Measurements from ENCODE around the gene PLPPR1.
"Not testable (repeated sequence)": the region's sequence is repeated elsewhere in the genome, so short reads cannot be mapped to it uniquely, and the experiment has no call there.

Gene PLPPR1

GRCh38 chr9:101028346-101029314 is at the start of gene PLPPR1:
Gene PLPPR1, plus strand, starts transcription at chr9:101028727.
- DNase-seq (ENCODE audit: low read depth), result no peak

- DNase-seq (ENCODE audit: low read depth), result no peak
These were observed 38.8 kb upstream of the PLPPR1 start for GRCh38 chr9:100989731-100990130.

- DNase-seq (ENCODE audit: low read depth), result no peak
These were observed 37.7 kb upstream of the PLPPR1 start for GRCh38 chr9:100990605-100991381.

GRCh38 chr9:100992632-100993031 is 35.9 kb upstream of the PLPPR1 start:
- no peak for DNase-seq (ENCODE audit: low read depth)

GRCh38 chr9:100999906-101000544 is 28.5 kb upstream of the PLPPR1 start:
- DNase-seq (ENCODE audit: low read depth), result no peak

- DNase-seq (ENCODE audit: low read depth), result no peak
These were observed 23.3 kb upstream of the PLPPR1 start for GRCh38 chr9:101005246-101005645.

GRCh38 chr9:101014566-101014965 is 14.0 kb upstream of the PLPPR1 start:
- DNase-seq (ENCODE audit: low read depth), result no peak

GRCh38 chr9:101018467-101018866 is 10.1 kb upstream of the PLPPR1 start:
- no peak for DNase-seq (ENCODE audit: low read depth)

- DNase-seq (ENCODE audit: low read depth), result no peak
These were observed 5.8 kb upstream of the PLPPR1 start for GRCh38 chr9:101022704-101023103.

GRCh38 chr9:101025940-101026339 is 2.6 kb upstream of the PLPPR1 start:
- no peak for DNase-seq (ENCODE audit: low read depth)

GRCh38 chr9:101026824-101027223 is 1.7 kb upstream of the PLPPR1 start:
- no peak for DNase-seq (ENCODE audit: low read depth)

- DNase-seq (ENCODE audit: low read depth), result no peak
These were observed 1.3 kb upstream of the PLPPR1 start for GRCh38 chr9:101027236-101027635.

- DNase-seq (ENCODE audit: low read depth), result no peak
These were observed 688 bp upstream of the PLPPR1 start for GRCh38 chr9:101027733-101028345.

GRCh38 chr9:101029315-101030085 is 973 bp downstream of the PLPPR1 start:
- no peak for DNase-seq (ENCODE audit: low read depth)

GRCh38 chr9:101030086-101030391 is 1.5 kb downstream of the PLPPR1 start:
- no peak for DNase-seq (ENCODE audit: low read depth)

GRCh38 chr9:101032426-101032825 is 3.9 kb downstream of the PLPPR1 start:
- DNase-seq (ENCODE audit: low read depth), result no peak

- no peak for DNase-seq (ENCODE audit: low read depth)
These were observed 5.7 kb downstream of the PLPPR1 start for GRCh38 chr9:101034222-101034621.

GRCh38 chr9:101035098-101035497 is 6.6 kb downstream of the PLPPR1 start:
- no peak for DNase-seq (ENCODE audit: low read depth)

- DNase-seq (ENCODE audit: low read depth), result no peak
These were observed 8.9 kb downstream of the PLPPR1 start for GRCh38 chr9:101037430-101037829.

- DNase-seq (ENCODE audit: low read depth), result no peak
These were observed 10.0 kb downstream of the PLPPR1 start for GRCh38 chr9:101038488-101038887.

GRCh38 chr9:101039581-101039980 is 11.1 kb downstream of the PLPPR1 start:
- DNase-seq (ENCODE audit: low read depth), result not testable (repeated sequence)

Measured in HS-5 (cell line).